Activated CD8-positive, alpha-beta memory T cell treated with anti-CD3 and anti-CD28 coated beads for 48 hours (primary cell): ENCODE measurements around the gene GNAZ.

Experiments
- DNase-seq, 3 experiments: peaks; one replicate each; pipeline ENCODE4 v3.0.0-alpha.2; 2020; ENCODE audit warnings: low read depth in 2 of 3, low spot score in 2 of 3

GNAZ gene

DNA sequence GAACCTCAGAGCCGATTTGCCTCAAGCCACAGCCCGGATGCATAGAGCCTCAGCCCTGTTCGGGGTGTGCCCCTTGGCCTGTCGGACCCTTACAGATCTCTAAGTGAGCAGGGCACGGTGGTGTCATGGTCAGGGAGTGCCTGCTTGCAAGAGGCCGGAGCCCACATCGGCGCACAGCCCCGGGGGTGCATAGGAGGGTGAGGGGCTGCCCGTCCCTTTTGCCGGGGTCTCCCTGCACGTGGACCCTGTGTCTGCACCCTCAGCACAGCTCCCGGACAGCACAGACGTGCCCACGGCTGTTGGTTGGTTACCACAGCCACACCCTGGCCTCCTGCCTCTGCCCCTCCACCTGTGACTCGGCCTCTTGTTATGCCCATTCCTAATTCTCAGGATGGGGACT, 81.5 kb downstream of the GNAZ start:
- no peak for DNase-seq

DNA sequence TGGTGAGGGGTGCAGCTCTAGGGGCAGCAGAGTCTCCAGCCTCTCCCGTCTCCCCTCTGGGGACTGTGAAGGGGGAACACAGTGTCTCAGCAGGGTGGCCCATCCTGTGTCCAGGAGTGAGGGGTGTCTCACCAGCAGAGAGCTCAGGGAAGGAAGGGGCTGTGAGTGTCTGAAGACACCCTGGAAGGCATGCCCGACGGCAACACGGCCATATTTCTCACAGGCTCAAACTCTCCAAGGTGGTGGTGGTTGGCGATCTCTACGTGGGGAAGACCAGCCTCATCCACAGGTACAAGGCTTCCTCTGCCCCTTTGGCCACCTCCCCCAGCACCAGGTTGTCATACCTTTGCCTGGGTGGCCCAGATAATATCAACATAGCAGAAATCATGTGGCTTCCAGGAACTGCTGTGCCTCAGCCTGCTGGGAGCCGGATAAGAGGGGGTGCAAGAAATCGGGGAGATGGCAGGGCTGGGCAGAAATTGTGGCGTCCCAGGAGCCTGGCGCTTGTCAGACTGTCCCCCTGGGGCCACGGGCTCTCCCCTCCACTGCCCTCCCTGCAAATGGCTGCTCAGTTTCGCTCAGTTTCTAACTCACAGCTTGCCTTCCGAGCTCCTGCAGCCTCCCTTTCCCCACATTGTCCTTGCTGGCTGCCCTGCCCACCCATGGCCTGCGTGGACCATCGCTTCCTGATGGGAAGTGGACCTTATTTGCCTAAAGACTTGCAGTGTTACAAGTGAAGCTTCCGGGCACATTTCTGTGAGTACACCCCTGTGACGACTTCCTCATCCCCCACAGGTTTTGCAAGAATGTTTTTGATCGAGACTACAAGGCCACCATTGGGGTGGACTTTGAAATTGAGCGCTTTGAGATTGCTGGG, 82.2 kb downstream of the GNAZ start:
- no peak for DNase-seq

DNA sequence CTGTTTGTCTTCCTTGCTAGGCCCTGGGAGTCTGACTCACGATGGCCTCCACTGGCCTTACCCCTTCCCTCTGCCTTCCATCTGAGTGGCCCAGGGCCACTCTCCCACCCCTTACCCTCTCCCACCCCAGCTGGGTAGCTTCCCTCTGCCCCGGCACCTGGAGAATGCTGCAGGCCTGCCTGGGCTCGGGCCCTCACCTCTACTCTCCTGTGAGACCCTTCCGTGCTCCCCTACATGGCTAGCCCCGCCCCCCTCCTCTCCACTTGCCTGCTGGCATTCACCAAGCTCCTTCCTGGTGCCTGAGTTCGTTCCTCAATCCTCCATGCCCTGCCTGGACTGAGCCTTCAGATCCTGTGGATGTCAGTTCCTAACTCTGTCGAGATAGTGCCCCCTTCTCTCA, 83.7 kb downstream of the GNAZ start:
- DNase-seq: no peak

GRCh38 chr22:23154461-23154860, 84.1 kb downstream of the GNAZ start:
- DNase-seq: no peak

GRCh38 chr22:23155143-23155542, 84.8 kb downstream of the GNAZ start:
- DNase-seq: no peak

DNA sequence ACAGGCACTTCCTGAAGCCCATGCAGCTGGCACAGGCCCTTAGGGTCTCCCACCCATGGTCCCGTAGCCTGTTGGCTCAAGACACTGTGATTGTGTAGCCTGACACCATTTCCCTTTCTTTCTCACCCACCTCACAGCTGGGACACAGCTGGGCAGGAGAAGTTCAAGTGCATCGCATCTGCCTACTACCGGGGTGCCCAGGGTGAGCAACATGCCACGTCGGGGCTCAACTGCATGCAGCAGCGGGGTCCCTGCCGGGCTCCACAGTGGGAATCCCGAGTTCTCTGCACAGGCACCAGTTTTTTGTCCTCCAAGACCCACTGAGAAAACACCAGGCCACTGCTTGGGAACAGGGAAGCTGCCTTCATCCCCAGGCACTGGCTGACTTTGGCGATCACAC, 85.5 kb downstream of the GNAZ start:
- DNase-seq: no peak

- no peak for DNase-seq
Measured at GRCh38 chr22:23156286-23156685, 86.0 kb downstream of the GNAZ start.

DNA sequence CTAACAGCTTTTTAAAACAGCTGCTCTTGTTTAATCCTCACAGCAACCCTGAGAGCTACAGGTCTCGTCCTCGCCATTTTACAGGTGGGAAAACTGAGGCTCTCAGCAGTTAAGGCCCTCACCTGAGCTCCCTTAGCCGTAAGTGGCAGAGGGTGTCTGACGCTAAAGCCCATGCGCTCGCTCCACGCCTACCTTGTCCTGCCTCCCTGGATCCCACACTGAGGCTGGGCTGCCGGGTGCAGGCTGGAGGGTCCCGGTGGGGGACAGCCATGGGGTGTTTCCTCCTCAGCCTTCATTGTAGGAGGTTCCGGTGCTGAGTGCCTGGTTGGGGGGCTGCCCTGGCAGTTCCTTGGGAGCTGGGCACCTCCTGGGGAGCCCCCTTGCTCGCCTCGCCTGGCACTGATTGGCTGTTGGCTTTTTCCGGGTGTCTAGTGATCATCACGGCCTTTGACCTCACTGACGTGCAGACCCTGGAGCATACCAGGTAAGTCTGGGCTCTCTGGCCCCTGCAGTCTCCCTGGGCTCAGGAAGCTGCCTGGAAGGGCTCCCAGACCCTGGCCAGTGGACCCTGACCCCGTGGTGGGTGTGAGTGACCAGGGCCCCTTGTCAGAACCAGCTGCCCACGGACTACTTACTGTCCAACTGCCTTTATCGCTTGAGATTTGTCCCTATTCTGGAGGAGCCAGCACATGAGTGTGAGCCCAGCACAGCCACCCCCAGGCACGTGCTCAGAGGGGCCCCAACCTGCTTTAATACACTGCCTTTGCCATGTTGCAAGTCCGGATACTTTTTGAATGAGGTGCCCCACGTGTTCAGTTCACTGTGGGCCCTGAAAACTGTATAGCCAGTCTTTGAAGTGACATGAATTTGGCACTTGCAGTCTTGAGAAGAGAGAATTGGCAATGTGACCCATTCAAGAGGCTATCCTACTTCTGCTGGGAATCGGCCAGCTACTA, 87.5 kb downstream of the GNAZ start:
- DNase-seq: no peak

DNA sequence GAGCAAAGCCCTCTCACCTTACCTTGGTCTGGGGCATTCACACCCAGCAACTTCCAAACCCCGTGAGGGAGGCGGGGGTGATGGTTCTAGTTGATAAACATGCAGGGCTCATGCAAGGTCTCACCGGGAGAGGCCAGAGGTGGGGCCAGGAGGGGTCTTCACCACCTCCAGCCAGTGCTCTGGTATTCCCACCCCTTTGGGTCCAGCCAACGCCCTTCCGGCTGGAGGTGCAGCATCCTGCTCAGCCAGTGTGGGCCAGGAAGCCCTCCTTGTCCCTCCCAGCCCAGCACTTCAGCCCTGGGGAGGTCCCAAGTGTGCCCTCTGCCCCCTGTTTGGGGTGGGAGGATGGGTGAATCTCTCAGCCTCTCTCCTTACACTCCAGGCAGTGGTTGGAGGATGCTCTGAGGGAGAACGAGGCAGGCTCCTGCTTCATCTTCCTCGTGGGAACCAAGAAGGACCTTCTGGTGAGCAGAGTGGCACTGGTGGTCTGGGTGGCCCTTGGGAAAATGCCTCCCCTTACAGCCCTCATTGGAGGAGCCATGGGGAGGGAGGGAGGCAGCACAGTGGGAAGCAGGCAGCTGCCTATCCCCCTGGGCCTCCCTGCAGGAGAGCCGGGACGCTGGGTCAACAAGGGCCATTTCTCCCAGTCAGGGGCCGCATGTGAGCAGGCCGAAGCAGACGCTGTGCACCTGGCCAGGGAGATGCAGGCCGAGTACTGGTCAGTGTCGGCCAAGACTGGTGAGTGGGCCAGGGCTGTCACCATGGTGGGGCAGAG, 88.4 kb downstream of the GNAZ start:
- DNase-seq: no peak

DNA sequence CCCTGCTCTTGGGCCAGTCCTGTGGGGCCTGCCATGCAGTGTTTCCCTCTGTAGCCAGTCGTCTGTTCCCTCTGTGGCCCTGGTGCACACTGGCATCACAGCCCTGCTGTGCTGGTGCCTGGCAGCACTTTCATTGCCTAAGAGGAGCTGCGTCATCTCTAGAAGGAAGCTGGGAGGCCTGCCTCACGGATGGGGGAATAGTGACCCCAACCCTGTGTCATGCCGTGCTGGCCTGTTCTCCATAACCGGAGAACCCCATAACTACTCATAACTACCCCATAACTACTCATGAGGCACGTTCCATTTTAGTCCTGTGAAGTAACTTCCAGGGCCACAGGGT, 88.9 kb downstream of the GNAZ start:
- DNase-seq: no peak

DNA sequence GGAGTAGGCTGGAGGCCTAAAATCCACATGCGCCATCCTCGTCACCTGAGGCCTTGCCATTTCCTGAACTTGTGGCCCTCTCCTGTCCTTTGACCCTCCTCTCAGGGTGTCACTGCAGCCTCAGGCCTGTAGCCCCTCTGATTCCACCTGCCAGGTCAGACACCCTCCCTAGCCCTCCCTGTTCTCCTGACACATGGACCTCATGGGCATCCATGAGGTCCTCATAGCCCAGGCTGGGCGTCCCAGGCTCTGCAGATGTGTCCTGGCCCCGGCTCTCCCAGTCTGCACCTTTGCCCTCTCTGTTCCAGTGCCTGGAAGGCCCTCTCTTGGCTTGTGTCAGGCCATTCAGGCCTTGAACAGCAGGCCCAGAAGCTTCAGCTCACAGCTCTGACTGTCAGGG, 90.7 kb downstream of the GNAZ start:
- no peak for DNase-seq

- DNase-seq: no peak
Measured at GRCh38 chr22:23161574-23161973, 91.3 kb downstream of the GNAZ start.

GRCh38 chr22:23163665-23164064, 93.3 kb downstream of the GNAZ start:
- no peak for DNase-seq

GRCh38 chr22:23164091-23164490, 93.8 kb downstream of the GNAZ start:
- no peak for DNase-seq

DNA sequence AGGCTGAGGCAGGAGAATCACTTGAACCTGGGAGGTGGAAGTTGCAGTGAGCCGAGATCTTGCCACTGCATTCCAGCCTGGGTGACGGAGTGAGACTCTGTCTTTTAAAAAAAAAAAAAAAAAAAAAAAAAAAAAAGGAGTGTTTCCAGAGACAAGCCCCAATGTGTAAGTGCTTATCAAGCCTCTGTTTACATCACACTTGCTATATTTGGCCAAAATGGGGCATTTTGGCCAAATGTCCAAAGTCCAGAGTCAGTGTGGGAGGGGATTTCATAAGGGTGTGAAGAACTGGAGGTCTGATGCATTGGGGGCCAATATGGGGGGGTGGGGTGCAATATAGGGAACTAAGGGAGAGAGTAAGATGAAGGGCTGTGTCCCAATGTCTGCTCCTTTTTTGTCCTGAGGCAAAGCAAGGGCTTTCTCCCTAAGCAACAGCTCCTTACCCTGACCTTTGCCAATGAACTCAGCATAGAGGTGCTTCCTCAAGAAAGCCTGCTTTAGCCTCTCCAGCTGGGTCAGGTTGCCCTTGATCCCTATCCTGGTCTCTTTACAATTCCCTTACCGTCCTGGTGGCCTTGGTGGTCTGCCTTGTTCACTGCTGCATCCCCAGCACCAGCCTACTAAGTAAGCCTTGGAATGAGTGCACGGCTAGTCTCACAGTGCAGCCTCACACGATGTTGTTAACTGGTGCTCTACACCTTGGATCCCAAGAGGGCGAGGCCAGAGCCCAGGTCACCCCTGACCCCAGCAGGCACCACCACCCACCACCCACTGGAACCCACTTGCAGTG, 95.9 kb downstream of the GNAZ start:
- DNase-seq: no peak

GRCh38 chr22:23166841-23167616, 96.7 kb downstream of the GNAZ start:
- DNase-seq: no peak

DNA sequence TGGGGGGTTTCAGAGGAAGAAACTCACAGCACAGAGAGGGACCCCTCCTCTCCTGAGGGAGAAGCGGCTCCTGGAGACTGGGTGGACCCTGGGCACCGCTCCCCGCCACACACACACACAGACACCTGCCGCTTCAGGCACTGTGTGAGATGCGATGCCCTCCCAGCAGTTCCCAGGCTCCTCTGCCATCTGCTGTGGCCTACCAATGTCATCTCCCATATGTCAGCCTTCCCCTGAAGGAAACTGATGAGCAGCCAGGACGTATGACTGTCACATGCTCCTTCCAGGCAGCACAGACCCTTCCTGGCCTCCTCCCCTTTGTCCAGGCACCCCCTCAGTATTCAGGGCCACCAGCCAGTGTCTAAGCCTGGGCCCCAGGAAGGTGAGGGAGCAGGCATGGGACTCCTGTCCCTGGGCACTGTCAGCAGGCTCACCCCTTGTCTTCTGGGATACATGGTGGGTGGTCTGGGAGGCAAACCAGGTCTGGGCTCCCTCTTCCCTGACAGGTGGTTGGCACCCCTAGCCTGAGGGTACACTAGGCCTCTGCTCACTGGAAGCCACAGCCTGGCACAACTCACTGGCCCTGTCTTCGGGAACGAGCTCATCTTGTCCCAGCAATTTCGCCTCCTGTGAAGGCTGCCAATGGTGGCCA, 98.2 kb downstream of the GNAZ start:
- DNase-seq: no peak

- DNase-seq: no peak
Measured at GRCh38 chr22:23169043-23169406, 98.7 kb downstream of the GNAZ start.
